Right atrium auricular region (tissue), 2 donors: ENCODE results near the gene FAM186B. TPM values are rescaled to one million over a fixed set of nuclear protein-coding genes. Genes with fewer than 3 reads are reported as not detected.
A peak's percentile ranks its signal among the peaks of the same experiment; 100 is the strongest.

ENCODE experiments used
- DNase-seq: peaks from one replicate; pipeline ENCODE4 v3.0.0-alpha.2; 2019; ENCODE audit warnings: low spot score
- H3K27ac ChIP-seq, 2 donors: fragments of 200-600 bp; sonication (generic); 1 replicate in 1 of 2; 2 replicates in 1 of 2; pipeline ENCODE4 v1.5.1; 2016 to 2019
- H3K27me3 ChIP-seq, 2 donors: fragments of 200-600 bp; sonication (generic); one replicate each; pipeline versions ENCODE4 v1.5.1 to v1.6.0; 2017 to 2019
- H3K36me3 ChIP-seq: fragments of 200-600 bp; sonication (generic); one replicate; pipeline ENCODE4 v1.5.1; 2016
- H3K4me1 ChIP-seq, 2 donors: fragments of 200-600 bp; sonication (generic); one replicate each; pipeline versions ENCODE4 v1.5.1 to v1.6.0; 2017 to 2019
- H3K4me3 ChIP-seq, 2 donors: fragments of 200-600 bp; sonication (generic); 1 replicate in 1 of 2; 2 replicates in 1 of 2; pipeline ENCODE4 v1.5.1; 2017 to 2019; ENCODE audit warnings: mild to moderate bottlenecking in 1 of 2, moderate library complexity in 1 of 2
- H3K9me3 ChIP-seq, 2 donors: fragments of 200-600 bp; sonication (generic); one replicate each; pipeline ENCODE4 v1.5.1; 2019
- total RNA-seq, 2 donors: library from RNA; depleted of rRNA; stranded (reverse); fragments of >200 nt; gene quantifications; one replicate each; pipeline ENCODE4 v1.1.0, GENCODE V29; 2016
- TF ChIP-seq, protein P1 (sequence below), 2 donors: fragments of 200-600 bp; sonication (generic); IDR thresholded peaks; one replicate each; pipeline ENCODE4 v1.5.1; 2019; ENCODE audit warnings: antibody characterized with exemption in 2 of 2

Gene FAM186B
- total RNA-seq, 2 donors from 2014 or later, result 0.28 TPM; not detected in 1

- Histone ChIP-seq H3K9me3 (no peaks in the 10 kb centered on the region), H3K27me3 (peaks cover 0 to 13% of the 10 kb centered on the region in 2 donors), H3K27ac (no peak overlapping the region), H3K4me3 (no peak overlapping the region), H3K36me3 (no peaks in the 10 kb centered on the region), H3K4me1 (peaks cover 0 to 14% of the 10 kb centered on the region in 2 donors)
- TF ChIP-seq, protein P1, sequence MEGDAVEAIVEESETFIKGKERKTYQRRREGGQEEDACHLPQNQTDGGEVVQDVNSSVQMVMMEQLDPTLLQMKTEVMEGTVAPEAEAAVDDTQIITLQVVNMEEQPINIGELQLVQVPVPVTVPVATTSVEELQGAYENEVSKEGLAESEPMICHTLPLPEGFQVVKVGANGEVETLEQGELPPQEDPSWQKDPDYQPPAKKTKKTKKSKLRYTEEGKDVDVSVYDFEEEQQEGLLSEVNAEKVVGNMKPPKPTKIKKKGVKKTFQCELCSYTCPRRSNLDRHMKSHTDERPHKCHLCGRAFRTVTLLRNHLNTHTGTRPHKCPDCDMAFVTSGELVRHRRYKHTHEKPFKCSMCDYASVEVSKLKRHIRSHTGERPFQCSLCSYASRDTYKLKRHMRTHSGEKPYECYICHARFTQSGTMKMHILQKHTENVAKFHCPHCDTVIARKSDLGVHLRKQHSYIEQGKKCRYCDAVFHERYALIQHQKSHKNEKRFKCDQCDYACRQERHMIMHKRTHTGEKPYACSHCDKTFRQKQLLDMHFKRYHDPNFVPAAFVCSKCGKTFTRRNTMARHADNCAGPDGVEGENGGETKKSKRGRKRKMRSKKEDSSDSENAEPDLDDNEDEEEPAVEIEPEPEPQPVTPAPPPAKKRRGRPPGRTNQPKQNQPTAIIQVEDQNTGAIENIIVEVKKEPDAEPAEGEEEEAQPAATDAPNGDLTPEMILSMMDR (IDR thresholded peaks at IDR 0.05), result no peak
- DNase-seq, result no peak
Measured at GRCh38 chr12:49541911-49542505, 63.4 kb downstream of the FAM186B start.

GRCh38 chr12:49541140-49541861 lies 64.1 kb downstream of the FAM186B start:
- DNase-seq, result no peak
- Histone ChIP-seq H3K36me3 (no peaks in the 10 kb centered on the region), H3K27me3 (peaks cover 0 to 13% of the 10 kb centered on the region in 2 donors), H3K4me1 (peaks cover 0 to 14% of the 10 kb centered on the region in 2 donors), H3K4me3 (no peak overlapping the region), H3K9me3 (no peaks in the 10 kb centered on the region), H3K27ac (no peak overlapping the region)
- TF ChIP-seq, protein P1 (IDR thresholded peaks at IDR 0.05), result no peak

DNA sequence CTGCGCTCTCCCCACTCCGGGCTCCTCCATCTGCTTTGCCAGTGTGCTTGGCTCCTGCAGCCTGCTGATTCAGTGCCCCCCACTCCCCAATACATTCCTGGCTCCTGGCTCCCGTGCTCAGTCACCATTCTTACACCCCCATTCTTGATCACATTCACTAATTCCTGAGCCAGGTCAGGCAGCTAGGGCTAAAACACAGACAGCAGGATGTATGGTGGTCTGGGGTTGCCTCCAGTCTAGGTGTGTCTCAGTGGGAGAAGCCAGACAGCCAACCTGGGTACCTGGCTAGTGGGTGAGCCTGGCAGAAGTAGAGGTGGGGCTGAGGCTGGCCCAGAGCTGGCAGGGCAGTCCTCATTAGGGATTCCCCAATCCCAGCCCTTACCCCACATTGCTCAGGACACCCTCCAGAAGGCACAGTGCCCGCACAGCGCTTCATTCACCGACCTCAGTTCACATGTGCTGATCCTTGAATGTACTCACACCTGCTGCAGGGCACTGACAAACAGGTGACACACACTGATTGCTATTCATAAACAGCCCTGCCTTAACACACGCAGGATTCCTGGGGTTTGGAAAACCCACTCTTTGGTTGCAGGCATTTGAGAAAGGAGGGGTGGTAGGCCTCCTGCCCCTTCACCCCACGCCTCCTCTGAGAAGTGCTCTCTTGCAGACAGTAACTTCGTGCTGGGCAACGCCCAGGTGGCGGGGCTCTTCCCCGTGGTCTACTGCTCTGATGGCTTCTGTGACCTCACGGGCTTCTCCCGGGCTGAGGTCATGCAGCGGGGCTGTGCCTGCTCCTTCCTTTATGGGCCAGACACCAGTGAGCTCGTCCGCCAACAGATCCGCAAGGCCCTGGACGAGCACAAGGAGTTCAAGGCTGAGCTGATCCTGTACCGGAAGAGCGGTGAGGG lies 65.0 kb downstream of the FAM186B start:
- no peak for DNase-seq
- H3K27me3 ChIP-seq, result peaks cover 0 to 13% of the 10 kb centered on the region in 2 donors

GRCh38 chr12:49539406-49540228 lies 65.8 kb downstream of the FAM186B start:
- DNase-seq, result no peak
- Histone ChIP-seq H3K27me3 (peaks cover 0 to 13% of the 10 kb centered on the region in 2 donors), H3K9me3 (no peaks in the 10 kb centered on the region), H3K4me1 (peaks cover 0 to 14% of the 10 kb centered on the region in 2 donors), H3K4me3 (peak overlapping the region in 1 of 2 donors; percentile 57), H3K27ac (no peak overlapping the region), H3K36me3 (no peaks in the 10 kb centered on the region)
- TF ChIP-seq, protein P1 (IDR thresholded peaks at IDR 0.05), result no peak

More for the DNA sequence above, 65.0 kb downstream of the FAM186B start:
- TF ChIP-seq, protein P1 (IDR thresholded peaks at IDR 0.05), result no peak
- no peak overlapping the region for H3K4me3 ChIP-seq
- no peaks in the 10 kb centered on the region for H3K36me3 ChIP-seq
- H3K9me3 ChIP-seq, result no peaks in the 10 kb centered on the region
- H3K27ac ChIP-seq, result no peak overlapping the region
- H3K4me1 ChIP-seq, result peaks cover 0 to 14% of the 10 kb centered on the region in 2 donors
